ENCODE data around the gene GM2A. TPM values are rescaled to one million over a fixed set of nuclear protein-coding genes. Genes with fewer than 3 reads are reported as not detected.

GM2A gene
- total and polyA plus RNA-seq, 2 of the 13 experiments (the other 11 are each of a cell fraction or from before 2014, with no cell fraction given), result 14.6 to 29.6 TPM

GRCh38 chr5:151298063-151298855 lies 45.3 kb downstream of the GM2A start:
- no peaks in the 10 kb centered on the region for H3K4me1 ChIP-seq (ENCODE audit: insufficient read depth, low read length)
- intact Hi-C loops (cut with micrococcal nuclease; ENCODE audit: unreplicated experiment), result loop anchor here (2.0 kb wide), 1 partner anchor 47 kb away; no protein-coding TSS in a partner anchor
- no peak overlapping the region for H3K27ac ChIP-seq (ENCODE audit: extremely low read length, insufficient read depth, low read length)
- FAIRE-seq (no peak), DNase-seq (ENCODE audit: low spot score) (peak; percentile 68), ATAC-seq (peak; percentile 96)
- no peaks in the 10 kb centered on the region for H4K20me1 ChIP-seq (ENCODE audit: insufficient read depth, low read length)
- no TSS peak for BruUV-seq (replicated peaks)
- H3K9me3 ChIP-seq (ENCODE audit: low read length), result no peaks in the 10 kb centered on the region
- H3K4me3 ChIP-seq (replicated peaks in 1 of 3; ENCODE audit: insufficient read depth in 1 of 3, low read depth in 2 of 3, low read length in 3 of 3), result no peak overlapping the region
- ChIA-PET CTCF (ENCODE audit: low intra/inter-chr PET ratio, low total read pairs) (interaction anchor here (0.8 kb wide), 1 partner anchor 48 kb away, joined by 4 read pairs; no protein-coding TSS in a partner anchor), POLR2A (no interaction called here)
- H3K9ac ChIP-seq (ENCODE audit: insufficient read depth, low read depth, low read length), result no peak overlapping the region
- H2AFZ ChIP-seq (ENCODE audit: low read length), result no peak overlapping the region
- 4% methylated on average over 6 of the region's 6 CpGs for WGBS (ENCODE audit: low lambda C conversion rate)
- peaks cover 0 to 6% of the 10 kb centered on the region in 2 experiments; a peak in 1 of 5 replicates for H3K27me3 ChIP-seq (ENCODE audit: control insufficient read depth in 1 of 2, insufficient read depth in 2 of 2, low read length in 2 of 2)
- H3K4me2 ChIP-seq (ENCODE audit: low read depth, low read length), result no peak overlapping the region
- H3K79me2 ChIP-seq (ENCODE audit: insufficient read depth, low read length), result no peaks in the 10 kb centered on the region
- in situ Hi-C loops (cut with HindIII; ENCODE audit: extremely low pct_ligation_motif_present, low pct_unique_long_range_greater_than_20kb), result no loop called here
- no peaks in the 10 kb centered on the region for H3K36me3 ChIP-seq (replicated peaks in 1 of 2; ENCODE audit: control insufficient read depth in 1 of 2, insufficient read depth in 2 of 2, low read length in 2 of 2)
- TF ChIP-seq YEATS2 (CRISPR knock-in tag; IDR thresholded peaks at IDR 0.05; ENCODE audit: borderline replicate concordance), result no peak
- peak; percentile 37 for TF ChIP-seq XRCC5 (optimal IDR thresholded peaks at IDR 0.05; ENCODE audit: low read length)
- TF ChIP-seq ZFP37 (CRISPR knock-in tag; IDR thresholded peaks at IDR 0.05; ENCODE audit: borderline replicate concordance), result no peak
- TF ChIP-seq ARNT (IDR thresholded peaks at IDR 0.05), result no peak
- peak; percentile 69 for TF ChIP-seq STAG1 (CRISPR knock-in tag; IDR thresholded peaks at IDR 0.05)
- peak; percentile 66 for TF ChIP-seq CTCF (CRISPR knock-in tag; IDR thresholded peaks at IDR 0.05)
- TF ChIP-seq ZNF263 (CRISPR knock-in tag; IDR thresholded peaks at IDR 0.05), result peak; percentile 54; the same call in 1 of the 2 replicates
- TF ChIP-seq, protein P1, sequence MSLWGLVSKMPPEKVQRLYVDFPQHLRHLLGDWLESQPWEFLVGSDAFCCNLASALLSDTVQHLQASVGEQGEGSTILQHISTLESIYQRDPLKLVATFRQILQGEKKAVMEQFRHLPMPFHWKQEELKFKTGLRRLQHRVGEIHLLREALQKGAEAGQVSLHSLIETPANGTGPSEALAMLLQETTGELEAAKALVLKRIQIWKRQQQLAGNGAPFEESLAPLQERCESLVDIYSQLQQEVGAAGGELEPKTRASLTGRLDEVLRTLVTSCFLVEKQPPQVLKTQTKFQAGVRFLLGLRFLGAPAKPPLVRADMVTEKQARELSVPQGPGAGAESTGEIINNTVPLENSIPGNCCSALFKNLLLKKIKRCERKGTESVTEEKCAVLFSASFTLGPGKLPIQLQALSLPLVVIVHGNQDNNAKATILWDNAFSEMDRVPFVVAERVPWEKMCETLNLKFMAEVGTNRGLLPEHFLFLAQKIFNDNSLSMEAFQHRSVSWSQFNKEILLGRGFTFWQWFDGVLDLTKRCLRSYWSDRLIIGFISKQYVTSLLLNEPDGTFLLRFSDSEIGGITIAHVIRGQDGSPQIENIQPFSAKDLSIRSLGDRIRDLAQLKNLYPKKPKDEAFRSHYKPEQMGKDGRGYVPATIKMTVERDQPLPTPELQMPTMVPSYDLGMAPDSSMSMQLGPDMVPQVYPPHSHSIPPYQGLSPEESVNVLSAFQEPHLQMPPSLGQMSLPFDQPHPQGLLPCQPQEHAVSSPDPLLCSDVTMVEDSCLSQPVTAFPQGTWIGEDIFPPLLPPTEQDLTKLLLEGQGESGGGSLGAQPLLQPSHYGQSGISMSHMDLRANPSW (CRISPR knock-in tag; IDR thresholded peaks at IDR 0.05; ENCODE audit: borderline replicate concordance), result no peak
- no peak for TF ChIP-seq ZMYM2 (CRISPR knock-in tag; IDR thresholded peaks at IDR 0.05)
- no peak for TF ChIP-seq E2F2 (CRISPR knock-in tag; IDR thresholded peaks at IDR 0.05; ENCODE audit: borderline replicate concordance)
- no peak for TF ChIP-seq ZMYM4 (CRISPR knock-in tag; IDR thresholded peaks at IDR 0.05)
- TF ChIP-seq NONO (IDR thresholded peaks at IDR 0.05), result no peak
- no peak for TF ChIP-seq NONO (CRISPR knock-in tag; conservative IDR thresholded peaks at IDR 0.05)
- no peak for TF ChIP-seq HNRNPL (IDR thresholded peaks at IDR 0.05; ENCODE audit: low read depth, low read length)
- TF ChIP-seq MED1 (CRISPR knock-in tag; IDR thresholded peaks at IDR 0.05), result no peak
- TF ChIP-seq, protein P2, sequence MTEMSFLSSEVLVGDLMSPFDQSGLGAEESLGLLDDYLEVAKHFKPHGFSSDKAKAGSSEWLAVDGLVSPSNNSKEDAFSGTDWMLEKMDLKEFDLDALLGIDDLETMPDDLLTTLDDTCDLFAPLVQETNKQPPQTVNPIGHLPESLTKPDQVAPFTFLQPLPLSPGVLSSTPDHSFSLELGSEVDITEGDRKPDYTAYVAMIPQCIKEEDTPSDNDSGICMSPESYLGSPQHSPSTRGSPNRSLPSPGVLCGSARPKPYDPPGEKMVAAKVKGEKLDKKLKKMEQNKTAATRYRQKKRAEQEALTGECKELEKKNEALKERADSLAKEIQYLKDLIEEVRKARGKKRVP (CRISPR knock-in tag; IDR thresholded peaks at IDR 0.05), result peak in 1 of 2 experiments; percentile 66; a peak in 1 of 4 replicates
- no peak for TF ChIP-seq ZNF441 (CRISPR knock-in tag; IDR thresholded peaks at IDR 0.05; ENCODE audit: borderline replicate concordance)
